Retinal pigment epithelial cell (primary cell): ENCODE results near the gene NSDHL.

Experiments used
- DNase-seq: peaks from one replicate; pipeline ENCODE4 v3.0.0-alpha.2; 2010; ENCODE audit warnings: low read depth
- H3K4me3 ChIP-seq: 2 replicates; pipeline ENCODE4 v1.5.1; 2011; ENCODE audit warnings: mild to moderate bottlenecking, low read length, control low read depth, moderate library complexity
- TF ChIP-seq, protein P1 (sequence below): conservative IDR thresholded peaks from 2 replicates; pipeline ENCODE4 v1.5.1; 2011; ENCODE audit warnings: low read depth, low read length, control low read depth, inconsistent platforms

The NSDHL gene

DNA sequence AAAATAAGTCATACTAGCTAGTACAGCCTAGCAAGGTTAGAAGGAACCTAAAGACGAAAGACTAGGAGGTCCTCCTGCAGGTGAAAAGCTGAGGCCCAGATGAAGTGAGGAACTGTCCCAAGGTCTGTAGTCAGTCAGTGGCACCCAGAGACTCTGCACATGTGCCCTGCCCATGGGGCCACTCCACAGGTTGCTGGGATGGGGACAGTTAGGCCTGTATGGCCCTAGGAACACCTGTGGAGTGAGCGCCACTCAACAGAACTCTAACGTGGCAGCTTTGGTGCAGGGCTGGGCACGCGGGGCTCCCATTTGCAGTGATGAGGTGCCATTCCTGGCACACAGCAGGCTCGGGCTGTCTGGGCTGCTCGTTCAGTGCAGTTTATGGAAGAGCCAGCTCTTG lies 81.8 kb downstream of the NSDHL start:
- TF ChIP-seq, protein P1, sequence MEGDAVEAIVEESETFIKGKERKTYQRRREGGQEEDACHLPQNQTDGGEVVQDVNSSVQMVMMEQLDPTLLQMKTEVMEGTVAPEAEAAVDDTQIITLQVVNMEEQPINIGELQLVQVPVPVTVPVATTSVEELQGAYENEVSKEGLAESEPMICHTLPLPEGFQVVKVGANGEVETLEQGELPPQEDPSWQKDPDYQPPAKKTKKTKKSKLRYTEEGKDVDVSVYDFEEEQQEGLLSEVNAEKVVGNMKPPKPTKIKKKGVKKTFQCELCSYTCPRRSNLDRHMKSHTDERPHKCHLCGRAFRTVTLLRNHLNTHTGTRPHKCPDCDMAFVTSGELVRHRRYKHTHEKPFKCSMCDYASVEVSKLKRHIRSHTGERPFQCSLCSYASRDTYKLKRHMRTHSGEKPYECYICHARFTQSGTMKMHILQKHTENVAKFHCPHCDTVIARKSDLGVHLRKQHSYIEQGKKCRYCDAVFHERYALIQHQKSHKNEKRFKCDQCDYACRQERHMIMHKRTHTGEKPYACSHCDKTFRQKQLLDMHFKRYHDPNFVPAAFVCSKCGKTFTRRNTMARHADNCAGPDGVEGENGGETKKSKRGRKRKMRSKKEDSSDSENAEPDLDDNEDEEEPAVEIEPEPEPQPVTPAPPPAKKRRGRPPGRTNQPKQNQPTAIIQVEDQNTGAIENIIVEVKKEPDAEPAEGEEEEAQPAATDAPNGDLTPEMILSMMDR: no peak
- no peak overlapping the region for H3K4me3 ChIP-seq
- DNase-seq: no peak

DNA sequence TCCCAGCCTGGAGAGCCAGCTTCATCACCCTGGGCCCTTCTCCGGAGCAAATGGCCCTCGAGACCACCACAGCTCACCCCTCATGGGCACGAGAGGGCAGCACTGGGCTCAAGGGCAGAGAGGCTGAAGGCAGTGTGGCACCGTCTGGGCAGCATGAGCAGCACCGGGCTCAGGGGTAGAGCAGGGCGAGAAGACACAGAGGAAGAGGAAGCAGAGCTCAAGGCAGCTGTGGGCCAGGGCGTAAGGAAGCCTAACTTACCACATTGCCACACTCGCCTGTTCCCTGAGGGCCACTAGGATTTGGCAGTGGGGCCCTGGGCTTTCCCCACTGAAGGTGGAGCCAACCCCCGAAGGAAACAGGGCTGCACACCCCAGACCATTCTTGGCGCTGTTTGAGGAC lies 82.5 kb downstream of the NSDHL start:
- no peak for DNase-seq
- H3K4me3 ChIP-seq: no peak overlapping the region
- TF ChIP-seq, protein P1: no peak

DNA sequence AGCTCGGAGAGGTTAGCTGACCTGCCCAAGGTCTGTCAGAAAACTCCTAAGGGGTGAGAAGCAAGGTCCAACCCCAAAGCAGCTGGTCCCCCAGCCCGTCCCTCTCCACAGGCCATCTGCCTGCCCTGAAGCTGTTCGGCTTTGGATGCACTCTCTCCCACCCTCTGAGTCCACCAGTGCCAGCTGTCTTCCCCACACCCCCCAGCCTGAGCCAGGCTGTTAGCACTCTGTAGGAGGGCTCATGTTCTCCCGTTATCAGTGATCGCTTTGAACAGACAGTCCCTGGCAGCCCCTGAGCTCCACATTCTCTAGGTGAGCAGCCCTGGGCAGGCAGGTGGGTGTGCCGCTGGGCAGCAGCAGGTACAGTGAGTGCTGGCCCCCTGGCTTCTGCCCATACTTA lies 83.0 kb downstream of the NSDHL start:
- DNase-seq: no peak
- H3K4me3 ChIP-seq: no peak overlapping the region
- TF ChIP-seq, protein P1: no peak

DNA sequence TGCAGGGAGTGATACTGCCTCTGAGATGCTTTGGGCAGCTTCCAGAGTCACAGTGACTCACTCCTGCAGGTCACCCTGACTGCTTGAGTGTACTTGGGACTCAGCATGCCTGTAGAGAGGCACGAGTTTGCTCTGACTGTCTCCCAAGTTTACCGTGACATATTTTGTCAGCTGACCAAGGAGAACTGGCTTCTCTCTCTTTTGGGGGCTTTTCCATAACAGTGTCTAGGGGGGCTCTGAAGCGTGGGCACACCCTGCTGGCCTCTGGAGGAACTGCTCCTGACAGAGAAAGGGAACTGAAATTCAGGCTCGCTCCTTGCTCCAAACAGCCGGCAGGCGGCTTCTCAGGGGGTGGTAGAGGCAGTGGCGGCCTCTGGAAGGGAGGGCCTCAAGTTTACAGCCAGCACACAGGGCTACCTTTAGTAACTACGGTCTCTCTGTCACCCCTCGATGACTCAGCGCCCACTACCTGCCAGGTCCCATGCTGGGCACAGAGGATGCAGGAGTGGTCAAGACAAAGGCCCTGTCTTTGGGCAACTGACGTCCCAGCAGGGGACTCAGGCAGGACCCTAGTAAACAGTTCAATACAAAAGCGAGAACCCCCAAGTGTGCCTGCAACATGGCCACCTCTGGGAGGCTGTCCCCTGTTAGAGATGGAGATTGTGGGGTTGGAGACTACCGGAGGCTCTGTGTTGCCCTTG lies 84.8 kb downstream of the NSDHL start:
- no peak for DNase-seq

DNA sequence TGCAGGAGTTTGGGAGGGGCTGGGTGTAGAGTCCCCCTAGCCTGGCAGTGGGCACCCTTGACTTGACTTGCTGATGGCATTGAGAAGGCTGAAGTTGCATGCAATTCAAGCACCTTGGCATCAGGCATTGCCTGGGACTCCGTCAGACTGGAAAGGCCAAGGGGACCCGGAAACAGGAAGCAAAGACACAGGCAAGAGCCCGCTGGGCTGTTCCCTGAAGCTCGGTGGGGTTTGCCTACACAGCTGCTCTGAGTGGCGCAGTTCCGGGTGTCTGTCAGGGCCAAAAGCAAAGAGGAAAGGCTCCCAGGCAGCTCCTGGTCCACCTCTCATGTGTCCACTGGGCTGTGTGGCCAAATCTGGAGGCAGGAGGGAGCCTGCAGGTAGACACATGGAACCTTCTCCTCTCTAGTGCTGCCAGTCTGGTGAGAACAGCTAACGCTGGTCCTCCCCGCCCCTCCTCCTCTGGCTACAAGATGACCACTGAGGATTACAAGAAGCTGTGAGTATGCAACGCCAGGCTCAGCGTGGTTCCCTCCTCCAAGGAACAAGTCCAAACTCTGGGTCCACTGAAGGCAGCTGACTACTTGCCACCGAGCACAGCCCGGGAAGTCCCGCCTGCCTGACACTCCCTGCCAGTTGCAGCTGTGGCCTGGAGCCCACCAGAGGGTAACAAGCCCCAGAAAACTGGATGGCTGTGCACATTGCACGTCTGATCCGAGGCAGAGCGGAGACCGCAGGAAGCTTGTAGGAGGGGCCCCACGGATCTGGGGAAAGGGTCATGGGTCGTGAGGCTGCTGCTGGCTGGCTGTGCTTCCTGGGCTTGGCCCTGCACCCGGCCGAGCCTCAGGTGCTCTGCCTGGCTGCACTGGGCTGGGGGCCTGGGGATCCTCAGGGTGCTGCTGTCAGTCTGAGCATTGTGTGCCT lies 87.1 kb downstream of the NSDHL start:
- H3K4me3 ChIP-seq: no peak overlapping the region
- TF ChIP-seq, protein P1: no peak
- DNase-seq: no peak

More for the DNA sequence above, 84.8 kb downstream of the NSDHL start:
- TF ChIP-seq, protein P1: peak; percentile 71
- H3K4me3 ChIP-seq: no peak overlapping the region

- TF ChIP-seq, protein P1: no peak
- no peak overlapping the region for H3K4me3 ChIP-seq
- DNase-seq: no peak
Measured at GRCh38 chrX:152918707-152919106, 87.8 kb downstream of the NSDHL start.
